H9 (cell line): Measurements from ENCODE around the gene TNC. TPM values are rescaled to one million over a fixed set of nuclear protein-coding genes. Genes with fewer than 3 reads are reported as not detected.

Experiments
- DNase-seq: peaks from one replicate; pipeline ENCODE4 v3.0.0-alpha.2; 2017
- H2AFZ ChIP-seq: one replicate; pipeline ENCODE4 v1.6.1; 2013; ENCODE audit warnings: mild to moderate bottlenecking, low read length, control low read depth, moderate library complexity
- H2AK5ac ChIP-seq: 2 replicates; pipeline ENCODE4 v1.6.1; 2013; ENCODE audit warnings: low read length, control low read depth, mixed read lengths; ENCODE audit not compliant: insufficient read length
- H2BK120ac ChIP-seq: one replicate; pipeline ENCODE4 v1.6.1; 2013; ENCODE audit warnings: low read depth, mild to moderate bottlenecking, low read length, control low read depth, inconsistent platforms; ENCODE audit not compliant: poor library complexity, severe bottlenecking
- H2BK12ac ChIP-seq: 2 replicates; pipeline ENCODE4 v1.6.1; 2013; ENCODE audit warnings: low read length, control low read depth, mixed read lengths, low read depth; ENCODE audit not compliant: insufficient read length
- H2BK15ac ChIP-seq: 2 replicates; pipeline ENCODE4 v1.6.1; 2013; ENCODE audit warnings: low read depth, low read length, control low read depth
- H2BK20ac ChIP-seq: one replicate; pipeline ENCODE4 v1.6.1; 2013; ENCODE audit warnings: low read depth, mild to moderate bottlenecking, low read length, control low read depth, inconsistent platforms; ENCODE audit not compliant: poor library complexity, severe bottlenecking
- H2BK5ac ChIP-seq: 2 replicates; pipeline ENCODE4 v1.6.1; 2013; ENCODE audit warnings: low read length, control low read depth, mixed read lengths; ENCODE audit not compliant: insufficient read length
- H3K14ac ChIP-seq: 2 replicates; pipeline ENCODE4 v1.6.1; 2013; ENCODE audit warnings: low read length, control low read depth; ENCODE audit not compliant: insufficient read depth
- H3K18ac ChIP-seq: 2 replicates; pipeline ENCODE4 v1.6.1; 2013; ENCODE audit warnings: low read depth, mild to moderate bottlenecking, mixed read lengths, low read length, control low read depth; ENCODE audit not compliant: insufficient read length
- H3K23ac ChIP-seq: 2 replicates; pipeline ENCODE4 v1.6.1; 2013; ENCODE audit warnings: low read length, control low read depth, mixed read lengths, low read depth; ENCODE audit not compliant: insufficient read length
- H3K23me2 ChIP-seq: 2 replicates; pipeline ENCODE4 v1.6.1; 2013; ENCODE audit warnings: low read depth, mild to moderate bottlenecking, mixed read lengths, low read length, control low read depth; ENCODE audit not compliant: insufficient read length, poor library complexity, severe bottlenecking
- H3K27ac ChIP-seq: 2 replicates; pipeline ENCODE4 v1.5.1; 2013; ENCODE audit warnings: low read length, control low read depth, mixed read lengths, low read depth; ENCODE audit not compliant: insufficient read length
- H3K27me3 ChIP-seq: 2 replicates; pipeline ENCODE4 v1.6.1; 2013; ENCODE audit warnings: low read length, control low read depth, inconsistent platforms; ENCODE audit not compliant: insufficient read depth
- H3K4ac ChIP-seq: 2 replicates; pipeline ENCODE4 v1.6.1; 2013; ENCODE audit warnings: low read depth, mild to moderate bottlenecking, control low read depth, inconsistent platforms, low read length, moderate library complexity
- H3K4me1 ChIP-seq: 2 replicates; pipeline ENCODE4 v1.6.1; 2013; ENCODE audit warnings: low read length, control low read depth, inconsistent platforms; ENCODE audit not compliant: insufficient read depth
- H3K4me2 ChIP-seq: 2 replicates; pipeline ENCODE4 v1.6.1; 2013; ENCODE audit warnings: low read length, control low read depth, mixed read lengths; ENCODE audit not compliant: insufficient read length, insufficient read depth
- H3K56ac ChIP-seq: 2 replicates; pipeline ENCODE4 v1.6.1; 2013; ENCODE audit warnings: low read depth, mild to moderate bottlenecking, mixed read lengths, low read length, control low read depth; ENCODE audit not compliant: insufficient read length
- H3K79me1 ChIP-seq: 2 replicates; pipeline ENCODE4 v1.6.1; 2013; ENCODE audit warnings: low read depth, mild to moderate bottlenecking, moderate library complexity, low read length, control low read depth, inconsistent platforms; ENCODE audit not compliant: insufficient read depth, poor library complexity, severe bottlenecking
- H3K79me2 ChIP-seq: 2 replicates; pipeline ENCODE4 v1.6.1; 2013; ENCODE audit warnings: low read length, control low read depth, inconsistent platforms; ENCODE audit not compliant: insufficient read depth
- H3K9ac ChIP-seq: 2 replicates; pipeline ENCODE4 v1.6.1; 2013; ENCODE audit warnings: low read length, control low read depth, mixed read lengths; ENCODE audit not compliant: insufficient read length; ENCODE audit errors: extremely low read depth
- H3K9me3 ChIP-seq: one replicate; pipeline ENCODE4 v1.6.1; 2013; ENCODE audit warnings: low read depth, low read length, inconsistent platforms; ENCODE audit not compliant: control insufficient read depth
- H3T11ph ChIP-seq: one replicate; pipeline ENCODE4 v1.6.1; 2013; ENCODE audit warnings: mild to moderate bottlenecking, low read length, control low read depth, inconsistent platforms
- H4K20me1 ChIP-seq: one replicate; pipeline ENCODE4 v1.6.1; 2013; ENCODE audit not compliant: control insufficient read depth, insufficient read length, insufficient read depth
- H4K5ac ChIP-seq: 2 replicates; pipeline ENCODE4 v1.6.1; 2013; ENCODE audit warnings: low read depth, mild to moderate bottlenecking, mixed read lengths, low read length, control low read depth; ENCODE audit not compliant: insufficient read length
- H4K8ac ChIP-seq: replicated peaks from 2 replicates; pipeline ENCODE4 v1.6.1; 2013; ENCODE audit warnings: low read length, control low read depth, mixed read lengths, low read depth; ENCODE audit not compliant: insufficient read length
- H4K91ac ChIP-seq: 2 replicates; pipeline ENCODE4 v1.6.1; 2013; ENCODE audit warnings: low read depth, mild to moderate bottlenecking, moderate library complexity, mixed read lengths, low read length, control low read depth; ENCODE audit not compliant: insufficient read length
- H3K27ac Mint-ChIP-seq, 3 experiments: 2 replicates in 2 of 3; 3 replicates in 1 of 3; pipeline ENCODE4 v1.8.0; 2020 to 2021; ENCODE audit warnings: mixed read lengths in 3 of 3, mild to moderate bottlenecking in 1 of 3, moderate library complexity in 1 of 3
- H3K27me3 Mint-ChIP-seq: 2 replicates; pipeline ENCODE4 v1.8.0; 2021; ENCODE audit warnings: low read depth, mild to moderate bottlenecking, moderate library complexity, mixed read lengths
- H3K36me3 Mint-ChIP-seq, 3 experiments: 2 replicates in 2 of 3; 3 replicates in 1 of 3; pipeline ENCODE4 v1.8.0; 2020 to 2021; ENCODE audit warnings: low read depth in 3 of 3, mixed read lengths in 3 of 3; ENCODE audit not compliant: insufficient read depth in 1 of 3
- H3K4me1 Mint-ChIP-seq, 2 experiments: 2 replicates each; pipeline ENCODE4 v1.8.0; 2020; ENCODE audit warnings: mixed read lengths in 2 of 2
- H3K4me3 Mint-ChIP-seq, 2 experiments: 2 replicates in 1 of 2; 3 replicates in 1 of 2; pipeline ENCODE4 v1.8.0; 2020 to 2021; ENCODE audit warnings: mild to moderate bottlenecking in 2 of 2, mixed read lengths in 2 of 2, moderate library complexity in 1 of 2
- H3K9me3 Mint-ChIP-seq, 2 experiments: 2 replicates in 1 of 2; 3 replicates in 1 of 2; pipeline ENCODE4 v1.8.0; 2020; ENCODE audit warnings: mild to moderate bottlenecking in 2 of 2, mixed read lengths in 2 of 2, moderate library complexity in 1 of 2
- WGBS: extraction: QIAGEN DNeasy Blood & Tissue Kit; methylation state at CpG from one replicate; pipeline ENCODE4 v1.1.7; 2013; ENCODE audit warnings: missing lambda C conversion rate, low lambda C conversion rate, mixed read lengths; ENCODE audit not compliant: insufficient read length; ENCODE audit errors: extremely low coverage; 5-methylcytosine and 5-hydroxymethylcytosine counted together
- total RNA-seq: library from RNA; stranded (reverse); gene quantifications from 2 replicates; pipeline ENCODE4 v1.2.1, GENCODE V29; 2021
- TF ChIP-seq, protein P1 (sequence below): fragments of 200-600 bp; sonication (generic); conservative IDR thresholded peaks from 3 replicates; pipeline ENCODE4 v1.8.0; 2021; ENCODE audit warnings: antibody characterized with exemption, mild to moderate bottlenecking

Gene TNC
- total RNA-seq, 1 experiment from 2014 or later, result 0.63 TPM

DNA sequence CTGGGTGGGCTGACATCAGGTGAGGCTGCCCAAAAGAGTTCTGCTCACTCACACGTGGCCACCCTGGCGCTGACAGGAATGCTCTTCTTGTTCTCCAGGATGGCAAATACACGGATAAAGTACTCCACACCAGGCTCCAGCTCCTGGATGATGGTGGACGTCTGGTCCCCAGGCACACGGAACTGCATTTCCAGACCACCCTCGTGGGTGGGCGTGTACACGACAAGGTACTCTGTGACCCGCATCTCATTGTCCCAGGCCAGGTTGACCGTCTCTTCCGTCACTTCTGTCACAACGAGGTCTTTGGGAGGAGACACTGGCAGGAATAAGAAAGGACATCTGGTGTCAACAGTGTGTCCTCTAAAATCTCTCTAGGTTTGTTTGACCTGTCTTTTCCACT is 33.8 kb downstream of the TNC start:
- WGBS, result no CpG with 5 or more reads among the region's 12 CpGs
- H3K4me2 ChIP-seq, result no peak overlapping the region
- no peaks in the 10 kb centered on the region for H3K79me2 ChIP-seq
- H2AK5ac ChIP-seq, result no peak overlapping the region
- H3K4ac ChIP-seq, result no peak overlapping the region
- H3K9ac ChIP-seq, result no peak overlapping the region
- no peak overlapping the region for H2BK5ac ChIP-seq
- Mint-ChIP-seq H3K27me3 (peaks cover 8% of the 10 kb centered on the region), H3K4me1 (peaks cover 11 to 15% of the 10 kb centered on the region in 2 experiments), H3K36me3 (no peaks in the 10 kb centered on the region), H3K9me3 (no peaks in the 10 kb centered on the region), H3K27ac (no peak overlapping the region), H3K4me3 (no peak overlapping the region)
- no peak overlapping the region for H2BK20ac ChIP-seq
- H4K20me1 ChIP-seq, result no peaks in the 10 kb centered on the region
- no peak overlapping the region for H4K8ac ChIP-seq
- no peaks in the 10 kb centered on the region for H3K27me3 ChIP-seq
- H4K5ac ChIP-seq, result no peak overlapping the region
- H2BK12ac ChIP-seq, result no peak overlapping the region
- H3K27ac ChIP-seq, result no peak overlapping the region
- 0 out of 2 replicates have a peak, but pooled peaks cover 2% of the 10 kb centered on the region for H3K4me1 ChIP-seq
- H4K91ac ChIP-seq, result no peak overlapping the region
- TF ChIP-seq, protein P1, sequence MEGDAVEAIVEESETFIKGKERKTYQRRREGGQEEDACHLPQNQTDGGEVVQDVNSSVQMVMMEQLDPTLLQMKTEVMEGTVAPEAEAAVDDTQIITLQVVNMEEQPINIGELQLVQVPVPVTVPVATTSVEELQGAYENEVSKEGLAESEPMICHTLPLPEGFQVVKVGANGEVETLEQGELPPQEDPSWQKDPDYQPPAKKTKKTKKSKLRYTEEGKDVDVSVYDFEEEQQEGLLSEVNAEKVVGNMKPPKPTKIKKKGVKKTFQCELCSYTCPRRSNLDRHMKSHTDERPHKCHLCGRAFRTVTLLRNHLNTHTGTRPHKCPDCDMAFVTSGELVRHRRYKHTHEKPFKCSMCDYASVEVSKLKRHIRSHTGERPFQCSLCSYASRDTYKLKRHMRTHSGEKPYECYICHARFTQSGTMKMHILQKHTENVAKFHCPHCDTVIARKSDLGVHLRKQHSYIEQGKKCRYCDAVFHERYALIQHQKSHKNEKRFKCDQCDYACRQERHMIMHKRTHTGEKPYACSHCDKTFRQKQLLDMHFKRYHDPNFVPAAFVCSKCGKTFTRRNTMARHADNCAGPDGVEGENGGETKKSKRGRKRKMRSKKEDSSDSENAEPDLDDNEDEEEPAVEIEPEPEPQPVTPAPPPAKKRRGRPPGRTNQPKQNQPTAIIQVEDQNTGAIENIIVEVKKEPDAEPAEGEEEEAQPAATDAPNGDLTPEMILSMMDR, result no peak
- no peak overlapping the region for H3K23ac ChIP-seq
- H3K23me2 ChIP-seq, result no peaks in the 10 kb centered on the region
- no peak for DNase-seq
- H2BK15ac ChIP-seq, result no peak overlapping the region
- no peaks in the 10 kb centered on the region for H3K79me1 ChIP-seq
- H2BK120ac ChIP-seq, result no peak overlapping the region
- no peak overlapping the region for H3K56ac ChIP-seq
- no peak overlapping the region for H3K14ac ChIP-seq
- H3T11ph ChIP-seq, result no peak overlapping the region
- no peak overlapping the region for H2AFZ ChIP-seq
- H3K9me3 ChIP-seq, result no peaks in the 10 kb centered on the region
- no peak overlapping the region for H3K18ac ChIP-seq
